Spleen (tissue), 7 donors: ENCODE measurements around the gene SECISBP2.

Experiments used
- POLR2A ChIP-seq, 3 donors: fragments of 450-650 bp; IDR thresholded peaks; one replicate each; pipeline ENCODE4 v1.5.1; 2017; ENCODE audit warnings: antibody characterized with exemption in 3 of 3, mild to moderate bottlenecking in 1 of 3
- TF ChIP-seq, protein P1 (sequence below), 11 experiments: fragments of 200-600 bp in 7 of 11; fragments of 450-650 bp in 4 of 11; sonication (generic) in 4 of 11; IDR thresholded peaks in 8 of 11; conservative IDR thresholded peaks in 3 of 11; 1 replicate in 7 of 11; 2 replicates in 4 of 11; pipeline versions ENCODE4 v1.4.0 to v1.8.0; 2016 to 2021; ENCODE audit warnings: antibody characterized with exemption in 11 of 11, inconsistent platforms in 4 of 11, mild to moderate bottlenecking in 1 of 11
- donor health status: DM: no; HTN: no; CAD: no; lungs with moderate emphysema.
- donor health status: DM: no; HTN: no; CAD: no.
- donor health status: DM: no; HTN: no; CAD: no.

DNA sequence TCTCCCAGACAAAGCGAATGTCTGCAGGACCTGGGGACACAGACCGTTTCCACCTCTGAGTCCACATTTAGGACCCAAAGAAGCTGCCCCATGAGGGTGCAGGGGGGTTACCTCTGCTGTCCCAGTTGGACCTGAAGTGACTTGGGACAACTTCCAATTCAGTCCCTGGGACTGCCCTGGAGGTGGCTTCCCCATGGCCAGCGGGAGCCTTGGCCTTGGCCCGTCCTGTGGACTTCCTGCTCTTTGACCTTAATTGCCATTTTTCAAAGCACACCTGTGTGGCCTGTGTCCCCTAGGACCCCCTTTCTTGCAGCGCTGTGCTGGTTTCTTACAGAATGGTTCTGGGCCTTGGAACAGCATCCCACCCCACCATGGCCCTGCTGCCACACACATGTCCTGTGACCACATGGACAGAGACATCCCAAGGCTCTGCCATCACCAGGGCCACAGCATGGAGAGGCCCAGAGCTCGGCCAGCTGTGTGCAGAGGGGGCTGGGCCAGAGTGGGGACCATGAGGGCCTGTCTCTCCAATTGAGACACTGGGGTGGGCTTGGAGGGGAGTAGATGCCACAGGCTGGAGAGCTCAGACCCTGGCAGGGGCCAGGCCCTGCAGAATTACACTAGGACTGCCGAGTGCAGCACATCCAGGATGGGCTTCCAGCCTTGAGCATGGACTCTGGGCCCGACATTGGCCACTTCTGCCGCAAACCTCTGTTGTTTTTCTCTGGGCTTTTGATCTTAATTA, 45.8 kb downstream of the SECISBP2 start:
- TF ChIP-seq, protein P1, sequence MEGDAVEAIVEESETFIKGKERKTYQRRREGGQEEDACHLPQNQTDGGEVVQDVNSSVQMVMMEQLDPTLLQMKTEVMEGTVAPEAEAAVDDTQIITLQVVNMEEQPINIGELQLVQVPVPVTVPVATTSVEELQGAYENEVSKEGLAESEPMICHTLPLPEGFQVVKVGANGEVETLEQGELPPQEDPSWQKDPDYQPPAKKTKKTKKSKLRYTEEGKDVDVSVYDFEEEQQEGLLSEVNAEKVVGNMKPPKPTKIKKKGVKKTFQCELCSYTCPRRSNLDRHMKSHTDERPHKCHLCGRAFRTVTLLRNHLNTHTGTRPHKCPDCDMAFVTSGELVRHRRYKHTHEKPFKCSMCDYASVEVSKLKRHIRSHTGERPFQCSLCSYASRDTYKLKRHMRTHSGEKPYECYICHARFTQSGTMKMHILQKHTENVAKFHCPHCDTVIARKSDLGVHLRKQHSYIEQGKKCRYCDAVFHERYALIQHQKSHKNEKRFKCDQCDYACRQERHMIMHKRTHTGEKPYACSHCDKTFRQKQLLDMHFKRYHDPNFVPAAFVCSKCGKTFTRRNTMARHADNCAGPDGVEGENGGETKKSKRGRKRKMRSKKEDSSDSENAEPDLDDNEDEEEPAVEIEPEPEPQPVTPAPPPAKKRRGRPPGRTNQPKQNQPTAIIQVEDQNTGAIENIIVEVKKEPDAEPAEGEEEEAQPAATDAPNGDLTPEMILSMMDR (IDR thresholded peaks at IDR 0.05 in 8 of 11, conservative IDR thresholded peaks at IDR 0.05 in 3 of 11) = no peak
- no peak for TF ChIP-seq POLR2A (IDR thresholded peaks at IDR 0.05)
